Activated gamma-delta T cell (primary cell): ENCODE data around the gene CHST15.

Experiments
- DNase-seq: peaks from one replicate; lab custom pipeline; 2025; lab: John Stamatoyannopoulos, UW

CHST15 gene

DNA sequence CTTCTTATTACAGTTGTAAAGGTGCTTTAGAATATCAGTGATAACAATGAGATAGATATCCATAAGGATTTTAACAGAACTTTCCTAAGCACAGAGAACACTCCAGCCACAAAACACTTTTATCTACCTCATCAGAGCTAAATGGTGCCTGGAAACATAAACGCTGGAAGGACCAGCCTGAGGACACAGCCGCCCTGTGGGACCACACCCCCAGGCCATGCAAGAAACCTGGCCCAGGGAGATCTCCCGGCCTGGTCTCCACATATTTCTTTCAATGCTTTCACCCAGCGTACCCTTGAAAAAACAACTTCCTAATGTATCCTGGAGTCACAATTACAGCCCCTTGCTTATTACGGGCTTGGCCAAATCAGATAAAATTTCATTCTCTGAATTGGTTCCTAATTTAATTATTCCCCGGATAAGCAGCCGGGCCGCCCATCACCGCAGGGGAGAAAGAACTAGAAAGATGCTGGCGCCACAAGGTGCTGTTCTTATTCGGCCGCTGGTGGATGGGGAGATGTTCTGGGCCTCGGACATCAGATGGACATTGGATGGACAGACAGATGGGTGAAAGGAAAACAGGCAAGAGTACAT is 11.8 kb downstream of the CHST15 start:
- DNase-seq, result no peak

DNA sequence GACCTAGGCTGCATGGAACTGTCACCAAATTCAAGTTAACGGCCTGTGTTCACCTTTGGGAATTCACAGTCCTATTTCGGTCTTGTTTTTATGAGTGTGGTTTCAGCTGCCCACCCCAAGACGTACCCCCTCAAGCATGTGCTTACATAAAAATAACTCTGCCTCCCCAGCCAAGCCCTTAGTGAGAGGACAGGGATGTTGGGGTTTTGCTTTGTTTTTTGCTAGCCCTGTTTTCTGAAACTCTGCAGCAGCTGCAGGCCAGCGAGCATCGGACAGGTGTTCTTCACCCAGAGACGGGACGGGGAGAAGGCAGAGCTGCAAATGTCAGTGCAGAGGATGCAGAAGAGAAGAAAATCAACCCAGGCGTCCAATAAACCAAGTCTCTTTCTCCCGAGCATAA is 13.5 kb downstream of the CHST15 start:
- DNase-seq, result no peak

DNA sequence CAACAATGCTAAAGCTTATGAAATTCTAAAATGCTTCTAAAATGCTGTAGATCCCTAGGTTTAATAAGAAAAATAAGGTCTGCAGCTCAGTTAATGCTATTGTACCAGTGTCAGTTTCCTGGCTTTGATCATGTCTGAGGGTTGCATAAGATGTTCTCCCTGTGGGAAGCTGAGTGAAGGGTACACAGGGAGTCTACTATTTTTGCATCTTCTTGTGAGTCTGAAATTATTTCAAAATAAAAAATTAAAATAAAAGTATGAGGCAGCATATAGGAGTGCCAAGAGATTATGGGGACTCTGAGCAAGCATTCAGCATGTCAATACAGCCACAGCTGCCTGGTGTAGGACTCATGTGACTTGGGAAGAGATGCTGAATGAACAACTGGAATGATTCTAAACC is 14.7 kb downstream of the CHST15 start:
- no peak for DNase-seq

DNA sequence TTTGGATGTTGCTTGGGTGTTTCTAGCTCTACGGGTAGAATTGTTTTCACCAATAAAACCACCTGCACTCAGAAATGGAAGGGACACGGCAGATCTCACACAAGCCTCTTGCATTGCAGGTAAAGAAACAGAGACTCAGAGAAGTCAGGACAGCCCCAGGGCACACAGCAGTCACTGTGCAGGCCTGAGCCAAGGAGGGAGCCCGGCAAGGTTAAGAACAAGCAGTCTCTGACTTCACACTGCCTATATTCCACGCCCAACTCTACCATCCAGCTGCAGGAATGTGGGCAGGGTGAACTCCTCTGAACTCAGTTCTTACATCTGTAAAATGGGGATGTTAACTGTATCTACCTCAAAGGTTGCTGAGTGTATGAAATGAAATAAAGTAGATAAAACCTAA is 15.4 kb downstream of the CHST15 start:
- DNase-seq, result no peak

DNA sequence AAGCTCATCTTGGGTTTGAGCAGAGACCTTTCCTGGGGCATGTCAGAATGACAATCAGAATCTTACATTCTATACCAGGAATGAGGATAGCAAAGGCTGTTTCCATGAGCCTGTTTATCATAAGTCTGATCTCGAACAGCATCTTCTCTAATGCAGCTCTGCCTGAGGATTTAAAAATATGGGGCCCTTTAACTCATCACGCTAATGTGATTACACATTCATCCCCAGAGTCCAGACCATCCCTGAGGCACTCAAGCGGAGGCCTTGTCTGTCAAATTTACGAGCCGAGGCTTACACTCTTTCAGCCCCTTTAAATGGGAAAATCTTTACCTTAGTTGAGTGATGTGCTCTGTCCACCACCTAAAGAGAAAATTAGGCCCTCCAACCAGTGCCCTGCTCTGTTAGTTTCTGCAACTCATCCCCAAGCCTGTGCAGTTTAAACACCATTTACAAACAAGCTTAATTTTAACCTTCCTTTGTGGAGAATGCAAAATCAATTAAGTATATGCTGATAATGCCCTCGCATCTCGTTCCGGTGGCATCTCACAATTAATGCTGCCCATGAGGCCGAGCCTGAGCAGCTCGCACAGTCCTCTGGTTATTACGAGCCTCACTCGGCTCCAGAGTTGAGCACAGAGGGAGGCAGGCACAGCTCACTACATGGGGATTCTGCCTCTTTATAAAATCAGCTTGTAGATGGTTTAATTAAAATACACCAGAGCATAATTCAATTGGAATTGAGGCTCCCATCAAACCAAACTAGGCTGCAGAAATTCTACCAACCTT is 16.0 kb downstream of the CHST15 start:
- no peak for DNase-seq

DNA sequence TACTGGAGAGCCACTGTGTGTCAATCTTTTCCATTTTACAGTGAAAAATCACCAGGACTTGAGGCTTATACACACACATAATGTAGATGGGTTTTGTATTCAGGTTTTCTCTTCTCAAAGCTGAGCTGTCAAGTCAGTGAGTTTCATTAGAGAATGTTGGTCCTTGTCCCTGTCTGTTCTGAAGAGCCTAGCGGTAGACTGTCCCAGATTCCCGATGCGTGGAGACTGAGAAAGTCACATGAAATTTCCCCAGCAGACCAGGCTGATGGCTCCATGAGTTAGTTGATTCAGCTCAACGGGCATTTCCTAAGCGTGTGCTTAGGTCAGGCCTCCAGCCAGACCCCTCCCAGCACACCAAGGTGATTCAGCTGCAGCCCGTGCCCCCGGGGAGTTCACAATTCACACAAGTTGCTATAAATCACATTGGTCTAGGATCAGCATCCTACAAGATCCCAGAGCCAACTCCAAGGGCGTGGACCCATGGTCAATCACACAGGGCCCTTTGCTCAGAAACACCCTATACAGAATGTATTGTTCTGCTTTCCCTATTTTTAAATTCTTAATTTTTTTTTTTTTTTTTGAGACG is 17.2 kb downstream of the CHST15 start:
- DNase-seq, result no peak

DNA sequence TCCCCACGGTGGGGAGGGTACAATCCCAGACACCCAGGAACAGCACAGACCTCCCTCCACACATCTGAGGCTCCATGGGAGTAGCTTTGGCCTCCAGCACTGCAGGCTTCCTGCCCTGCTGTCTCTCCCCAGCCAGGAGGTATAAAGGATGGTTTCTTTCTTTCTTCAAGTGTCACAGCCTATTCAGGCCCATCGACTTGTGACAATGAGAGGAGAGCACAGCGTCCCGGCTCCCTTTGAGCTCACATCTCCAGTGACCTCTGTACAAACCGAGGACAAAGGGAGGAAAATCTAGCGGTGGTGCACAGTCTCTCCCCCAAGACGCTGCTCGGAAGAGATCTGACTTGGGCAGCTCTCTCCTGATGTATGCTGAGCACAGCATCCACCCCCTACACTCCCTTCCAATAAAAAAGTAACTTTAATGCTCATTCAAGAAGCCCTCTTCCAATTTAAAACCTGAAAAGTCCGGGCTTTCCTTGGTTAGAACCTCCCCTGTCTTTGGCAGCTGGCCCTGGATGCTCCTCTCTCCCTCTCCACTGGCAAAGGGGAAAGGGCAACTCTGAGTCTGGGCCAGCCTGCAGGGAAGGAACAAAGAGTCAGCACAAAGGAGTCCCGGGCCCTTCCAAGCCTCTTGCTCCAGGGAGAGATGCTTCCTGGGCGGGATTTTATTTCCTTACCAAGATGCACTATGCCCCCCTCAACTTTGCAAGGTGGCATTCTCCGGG is 18.0 kb downstream of the CHST15 start:
- no peak for DNase-seq

DNA sequence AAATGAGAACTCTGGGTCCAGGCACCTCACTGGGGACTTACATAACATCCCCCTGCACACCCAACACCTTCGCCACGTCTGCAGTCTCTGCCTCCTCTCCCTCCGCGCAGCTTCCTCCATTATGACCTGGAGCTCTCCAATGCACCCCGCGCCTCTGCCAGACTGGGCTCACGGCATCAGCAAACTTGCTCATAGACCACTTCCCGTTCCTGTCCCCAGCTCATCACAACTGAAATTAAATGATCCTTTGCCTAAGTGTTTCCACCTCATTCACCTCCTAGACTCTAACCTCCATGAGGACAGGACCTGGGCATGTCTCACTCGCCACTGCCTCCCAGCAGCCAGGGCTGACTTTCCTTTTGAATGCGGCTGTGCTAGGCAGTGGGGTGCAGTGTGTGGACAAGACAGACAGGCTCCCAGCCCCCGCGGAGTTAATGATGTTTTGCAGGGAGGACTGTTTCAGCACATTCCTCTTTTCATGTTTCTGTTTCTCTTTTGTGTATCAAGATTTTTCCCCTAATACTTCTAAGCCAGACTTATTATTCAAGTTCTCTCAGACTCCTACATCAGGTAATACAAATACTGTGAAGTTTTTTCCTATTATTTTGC is 18.8 kb downstream of the CHST15 start:
- no peak for DNase-seq

DNA sequence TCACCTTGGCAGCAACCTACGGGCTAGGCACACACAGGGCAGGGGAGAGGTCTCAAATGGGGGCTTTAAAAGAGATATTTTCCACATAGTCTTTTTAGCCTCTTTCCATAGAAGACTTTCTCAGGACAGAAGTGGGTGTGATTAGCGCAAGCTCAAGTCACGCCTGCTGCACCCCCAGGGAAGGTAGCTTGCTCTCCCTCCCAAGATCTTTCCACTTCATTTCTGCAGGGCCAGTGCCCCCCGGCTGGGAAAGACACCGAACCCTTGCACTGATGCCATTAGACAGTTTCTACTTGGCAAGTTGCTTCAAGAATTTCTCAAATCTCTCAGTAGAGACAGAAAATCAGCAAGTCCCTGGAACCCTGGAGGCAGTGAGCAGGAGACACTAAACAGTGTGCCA is 19.4 kb downstream of the CHST15 start:
- no peak for DNase-seq

DNA sequence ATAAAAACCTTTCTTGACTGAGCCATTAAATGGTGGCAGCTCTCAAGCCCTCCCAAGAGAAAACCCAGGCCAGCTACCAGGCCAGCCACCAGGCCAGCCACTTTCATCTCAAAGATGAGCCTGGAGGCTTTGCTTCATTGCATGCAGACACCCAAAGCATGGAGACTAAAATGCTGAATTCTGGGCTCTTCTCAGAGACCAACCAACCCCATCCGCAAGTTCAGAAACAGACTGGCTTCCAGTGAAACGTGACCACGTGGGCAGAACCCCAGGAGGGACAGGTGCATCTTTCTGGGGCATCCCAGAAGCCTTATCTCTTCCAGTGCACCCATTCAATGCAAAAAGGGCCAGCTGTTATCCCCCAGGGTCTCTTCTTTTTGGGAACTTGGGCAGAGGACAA is 20.9 kb downstream of the CHST15 start:
- no peak for DNase-seq

DNA sequence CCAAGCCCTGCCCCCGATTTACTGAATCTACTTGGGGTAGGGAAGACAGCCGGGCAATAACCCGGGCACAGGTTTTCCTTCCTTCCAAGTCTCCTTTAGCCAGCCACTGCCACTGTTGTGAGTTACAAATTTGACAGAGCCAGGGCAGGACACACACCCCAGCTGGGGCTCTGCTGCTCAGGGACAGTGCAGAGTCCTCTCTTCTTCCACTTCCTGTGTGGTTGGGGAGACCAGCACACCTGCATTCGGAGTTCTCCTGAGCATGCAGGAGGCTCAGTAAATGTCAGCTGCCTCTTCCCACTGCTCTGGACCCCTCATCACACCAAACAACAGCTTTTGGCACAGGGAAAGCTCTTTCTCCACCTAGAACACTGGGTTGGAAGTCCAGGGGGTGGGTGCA is 21.3 kb downstream of the CHST15 start:
- DNase-seq, result no peak

DNA sequence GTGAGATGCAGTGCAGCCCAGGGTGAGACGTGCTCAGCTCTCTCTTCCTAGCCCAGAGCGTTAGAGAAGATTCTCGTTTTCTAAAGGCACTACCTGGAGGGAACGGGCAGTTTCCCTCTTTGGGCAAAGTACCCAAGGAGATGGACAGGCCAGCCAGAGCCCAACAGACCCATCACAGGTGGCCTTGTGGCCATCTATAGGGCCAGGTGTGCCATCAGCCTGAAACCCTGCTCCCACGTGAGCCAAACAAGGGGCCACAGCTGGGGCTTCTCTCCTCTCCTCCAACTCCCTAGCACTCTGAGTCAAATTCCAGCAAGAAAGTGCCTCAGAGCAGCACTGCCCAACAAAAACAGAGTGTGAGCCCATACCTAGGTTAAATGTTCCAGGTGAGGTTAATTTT is 22.3 kb downstream of the CHST15 start:
- DNase-seq, result no peak

DNA sequence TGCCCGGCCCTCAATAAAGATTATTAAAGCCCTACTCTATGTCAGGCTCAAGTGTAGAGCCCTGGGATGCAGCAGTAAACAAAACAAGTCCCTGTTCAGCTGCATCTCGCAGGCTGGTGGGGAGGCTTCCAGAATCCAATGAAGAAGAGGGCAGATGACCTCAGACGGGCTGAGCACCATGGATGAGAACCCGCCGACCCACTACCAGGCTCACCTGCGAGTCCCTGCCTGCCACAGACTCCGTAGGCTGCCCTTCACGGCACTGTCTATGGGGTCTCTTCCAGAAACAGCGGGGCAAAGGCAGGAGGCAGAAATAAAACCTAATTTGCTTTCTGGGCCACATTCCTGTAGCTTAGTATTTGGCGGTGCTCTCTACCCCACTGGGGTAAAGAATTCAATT is 22.7 kb downstream of the CHST15 start:
- no peak for DNase-seq

DNA sequence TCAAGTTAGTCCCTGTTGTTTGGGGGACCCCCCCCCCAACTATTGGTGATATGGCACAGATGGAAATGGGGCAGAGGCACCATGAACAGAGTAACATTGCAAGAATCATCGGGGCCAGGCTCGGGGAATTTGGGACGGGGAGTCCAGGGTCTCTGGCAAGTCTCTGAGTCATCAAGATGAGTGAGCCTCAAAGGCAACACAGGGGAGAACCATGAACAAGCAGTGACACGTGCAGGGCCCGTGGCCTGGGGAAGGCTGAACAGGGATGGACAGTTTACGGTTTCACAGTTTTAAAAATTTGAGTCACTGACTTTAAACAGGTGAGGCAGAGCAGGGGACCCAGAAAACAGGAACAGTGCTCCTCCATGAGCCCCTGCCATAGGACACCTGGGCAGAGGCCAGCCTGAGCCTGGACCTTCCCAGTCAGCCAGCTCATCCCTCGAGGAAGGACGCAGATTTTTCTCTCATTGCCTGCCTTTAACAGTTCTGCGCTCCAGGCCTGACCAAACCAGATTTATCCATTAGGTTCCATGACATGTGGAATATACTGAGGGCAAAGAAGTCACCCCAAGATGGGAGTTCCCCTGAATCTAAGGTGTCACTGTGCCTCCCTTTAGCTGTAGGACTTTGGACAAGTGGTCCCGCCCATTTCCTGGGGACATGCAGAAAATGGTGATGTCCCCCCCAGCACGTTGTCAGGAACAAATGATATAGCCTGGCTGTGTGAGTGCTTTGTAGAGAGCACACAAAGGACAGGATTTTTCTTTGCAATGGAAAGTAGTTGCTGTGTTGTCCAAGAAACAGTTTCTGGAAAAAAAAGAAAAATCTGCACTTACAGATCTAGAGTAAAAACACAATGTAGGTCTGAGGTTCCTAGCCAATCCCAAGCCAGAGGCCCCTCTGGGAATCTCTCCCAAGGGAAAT is 23.8 kb downstream of the CHST15 start:
- DNase-seq, result no peak

DNA sequence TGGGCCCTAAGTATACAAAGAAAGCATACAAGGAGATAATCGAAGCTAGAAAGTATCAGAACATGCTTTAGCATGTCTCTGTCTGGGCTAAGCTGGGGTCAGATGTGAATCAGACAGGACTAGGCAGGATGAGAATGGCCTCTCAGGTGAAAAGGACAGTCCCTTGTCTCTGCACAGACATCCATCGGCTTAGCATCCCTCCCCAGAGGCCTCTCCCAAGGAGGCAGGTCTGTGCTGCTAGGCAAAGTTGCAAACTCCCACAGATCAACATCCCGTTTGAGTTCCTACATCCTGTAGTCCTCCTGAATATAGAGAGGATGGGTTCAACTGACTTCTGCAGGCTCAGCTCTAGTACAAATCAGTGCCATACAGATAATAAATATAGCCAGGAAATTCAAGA is 24.5 kb downstream of the CHST15 start:
- no peak for DNase-seq

DNA sequence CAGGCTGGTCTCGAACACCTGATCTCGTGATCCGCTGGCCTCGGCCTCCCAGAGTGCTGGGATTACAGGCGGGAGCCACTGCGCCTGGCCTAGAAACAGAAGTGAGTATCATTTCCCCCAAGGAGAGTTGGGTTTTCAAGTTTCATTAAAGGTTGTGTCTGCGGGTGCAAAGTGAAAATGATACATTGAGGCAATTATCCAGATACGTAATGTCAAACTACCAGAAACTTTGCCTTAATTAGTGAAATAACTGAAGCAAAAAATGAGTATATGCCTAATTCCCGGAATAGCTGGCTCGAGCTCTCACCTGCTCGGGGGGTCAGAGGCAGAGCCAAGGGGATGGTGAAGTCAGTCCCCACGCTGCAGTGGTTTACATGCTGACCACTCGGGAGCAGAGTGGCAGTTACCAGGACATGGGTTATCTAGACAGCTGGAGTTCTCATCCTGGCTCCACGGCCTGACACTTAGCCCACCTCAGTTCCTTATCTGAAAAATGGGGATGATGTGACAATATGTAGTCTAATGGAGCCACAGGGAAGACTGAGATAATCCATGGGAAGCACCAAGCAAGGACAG is 25.5 kb downstream of the CHST15 start:
- DNase-seq, result no peak

DNA sequence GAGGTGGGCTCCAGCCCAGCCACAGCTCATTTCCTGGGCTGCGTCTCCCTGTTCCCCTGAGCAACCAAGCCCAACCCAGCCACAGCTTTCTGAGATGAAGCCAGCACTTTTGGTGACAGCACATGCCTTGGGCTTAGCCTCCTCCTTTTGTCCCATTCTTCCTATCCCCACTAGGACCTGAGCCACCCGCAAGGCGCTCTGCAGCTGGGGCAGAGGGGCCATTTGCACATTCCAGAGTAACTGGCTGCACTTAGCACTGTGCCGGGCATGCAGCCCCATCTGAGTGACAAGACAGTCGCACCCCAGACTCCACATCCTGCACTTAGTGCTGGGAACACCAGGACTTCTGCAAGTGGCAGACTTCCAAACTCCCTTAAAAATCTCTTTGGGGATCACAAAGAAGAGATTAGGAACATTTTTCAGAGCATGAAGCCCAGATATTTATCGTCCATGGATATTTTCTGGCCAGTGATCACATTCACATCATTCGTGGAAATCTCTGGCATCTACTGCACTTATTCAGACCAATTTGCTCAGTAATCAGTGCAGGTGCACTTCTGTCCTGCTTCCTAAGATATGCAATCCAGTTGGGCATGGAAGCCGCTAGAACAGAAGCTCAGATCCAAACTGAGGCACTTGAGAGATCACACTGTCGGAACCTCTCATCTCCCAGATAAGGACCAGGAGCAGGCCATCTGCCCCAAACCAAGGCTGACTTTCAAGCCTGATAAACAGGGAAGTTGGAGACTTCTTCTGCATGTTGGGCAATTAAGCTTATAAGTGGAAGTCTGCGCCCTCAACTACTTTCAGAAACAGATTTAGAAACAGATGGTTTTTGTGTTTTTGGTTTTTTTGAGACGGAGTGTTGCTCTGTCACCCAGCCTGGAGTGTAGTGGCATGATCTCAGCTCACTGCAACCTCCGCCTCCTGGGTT is 26.4 kb downstream of the CHST15 start:
- DNase-seq, result no peak

DNA sequence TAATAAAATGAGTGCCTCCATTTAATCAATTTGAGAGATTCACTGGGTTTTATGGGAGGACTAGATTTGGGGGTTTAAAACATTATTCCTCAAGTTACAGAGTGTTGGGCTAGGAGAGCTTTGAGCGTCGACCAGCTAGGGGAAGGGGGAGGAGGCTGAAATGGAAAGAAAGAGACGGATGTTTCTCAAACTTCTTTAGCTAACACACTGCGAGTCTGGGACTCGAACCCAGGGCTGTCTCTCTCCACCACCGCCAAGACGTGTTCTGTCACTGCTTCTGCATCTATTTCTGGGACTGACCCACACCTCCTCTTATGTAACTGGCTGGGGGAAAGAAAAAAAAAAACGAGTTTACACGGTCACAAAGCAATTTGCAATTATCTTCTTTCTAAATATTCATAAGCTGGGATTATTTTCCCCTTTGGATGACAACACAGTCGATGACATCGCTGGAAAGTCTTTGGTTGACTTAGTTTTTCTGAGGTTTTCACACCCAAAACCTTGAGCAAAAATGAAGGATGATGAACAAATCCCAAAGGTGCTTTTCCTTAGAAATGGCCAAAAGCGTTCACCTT is 27.2 kb downstream of the CHST15 start:
- DNase-seq, result no peak

DNA sequence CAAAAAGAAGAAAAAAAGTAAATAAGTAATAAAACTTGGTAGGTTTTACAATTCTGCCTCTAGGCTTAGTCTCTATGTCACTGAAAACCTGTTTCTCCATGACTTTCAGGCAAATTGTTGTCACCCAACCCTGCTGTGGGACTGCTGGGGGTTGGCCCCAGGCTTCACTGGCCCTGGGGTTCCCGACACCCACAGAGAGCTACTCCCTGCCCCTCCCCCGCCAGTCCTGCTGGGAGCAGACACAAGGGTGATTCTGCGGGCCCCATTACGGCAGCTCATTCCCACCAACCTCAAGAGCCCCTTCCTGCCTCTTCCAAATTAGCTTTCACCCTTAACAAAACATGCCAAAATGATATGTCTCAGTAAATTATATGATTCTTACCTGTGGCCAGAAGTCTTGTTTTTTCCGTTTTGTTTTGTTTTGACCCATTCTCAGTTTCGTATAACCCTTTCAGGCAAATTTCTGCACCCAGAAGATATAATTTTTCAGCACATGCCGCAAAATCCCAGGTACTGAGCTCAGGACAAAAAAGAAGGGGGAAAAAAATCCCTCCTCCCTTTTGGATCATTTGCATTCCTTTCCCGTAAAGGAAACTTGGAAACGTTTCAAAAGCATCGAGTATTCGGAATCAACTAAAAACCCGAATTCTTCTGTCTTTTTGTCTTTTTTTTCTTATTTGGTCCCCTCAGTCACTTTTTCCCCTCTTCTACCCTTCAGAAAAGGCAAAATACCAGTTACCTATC is 27.8 kb downstream of the CHST15 start:
- DNase-seq, result no peak
